Uterus (tissue), 4 donors: ENCODE results near the gene SPNS2. TPM values are rescaled to one million over a fixed set of nuclear protein-coding genes. Genes with fewer than 3 reads are reported as not detected.

Experiments used
- DNase-seq, 2 donors: peaks; one replicate each; pipeline ENCODE4 v3.0.0-alpha.2; 2019 to 2020
- H3K27ac ChIP-seq, 2 donors: fragments of 200-600 bp; sonication (generic); 1 replicate in 1 of 2; 2 replicates in 1 of 2; pipeline ENCODE4 v1.5.1; 2016 to 2018
- H3K27me3 ChIP-seq, 2 donors: fragments of 200-600 bp; sonication (generic); one replicate each; pipeline ENCODE4 v1.5.1; 2018 to 2019; ENCODE audit warnings: control low read depth in 1 of 2
- H3K36me3 ChIP-seq, 2 donors: fragments of 200-600 bp; sonication (generic); one replicate each; pipeline ENCODE4 v1.5.1; 2019; ENCODE audit warnings: control low read depth in 1 of 2
- H3K4me1 ChIP-seq, 2 donors: fragments of 200-600 bp; sonication (generic); one replicate each; pipeline ENCODE4 v1.5.1; 2018 to 2019; ENCODE audit warnings: control low read depth in 1 of 2
- H3K4me3 ChIP-seq, 2 donors: fragments of 200-600 bp; sonication (generic); 1 replicate in 1 of 2; 2 replicates in 1 of 2; pipeline ENCODE4 v1.5.1; 2018 to 2019; ENCODE audit warnings: mild to moderate bottlenecking in 1 of 2
- H3K9me3 ChIP-seq, 2 donors: fragments of 200-600 bp; sonication (generic); one replicate each; pipeline ENCODE4 v1.5.1; 2019; ENCODE audit warnings: control low read depth in 1 of 2
- POLR2A ChIP-seq, 2 donors: fragments of 450-650 bp; IDR thresholded peaks; one replicate each; pipeline ENCODE4 v1.6.1; 2016; ENCODE audit warnings: antibody characterized with exemption in 2 of 2, mild to moderate bottlenecking in 1 of 2, moderate library complexity in 1 of 2
- intact Hi-C: fragments of 100-400 bp; cut with DNase I; formaldehyde crosslinking; loops from one replicate; pipeline ENCODE4 v1.15.1; 2023; ENCODE audit warnings: low total_unique reads
- total RNA-seq, 4 donors: library from RNA; depleted of rRNA in 3 of 4; stranded (reverse); fragments of >200 nt in 3 of 4; gene quantifications; one replicate each; pipeline versions ENCODE4 v1.1.0 to v1.2.4, GENCODE V29; 2014 to 2023
- TF ChIP-seq, protein P1 (sequence below), 4 experiments: fragments of 200-600 bp in 2 of 4; fragments of 450-650 bp in 2 of 4; sonication (generic) in 2 of 4; IDR thresholded peaks; one replicate each; pipeline ENCODE4 v1.5.1; 2016 to 2019; ENCODE audit warnings: antibody characterized with exemption in 4 of 4, mild to moderate bottlenecking in 2 of 4, moderate library complexity in 1 of 4
- donor health status: DM: yes; HTN: yes; CAD: no.

SPNS2 gene
- total RNA-seq, 4 donors from 2014 or later, result 3.8 to 40.5 (median 13.6) TPM

- Histone ChIP-seq H3K4me3 (no peak overlapping the region), H3K9me3 (no peaks in the 10 kb centered on the region), H3K27ac (no peak overlapping the region), H3K4me1 (no peaks in the 10 kb centered on the region), H3K36me3 (no peaks in the 10 kb centered on the region), H3K27me3 (no peaks in the 10 kb centered on the region)
- no peak for DNase-seq
- TF ChIP-seq POLR2A (IDR thresholded peaks at IDR 0.05), result no peak
- TF ChIP-seq, protein P1, sequence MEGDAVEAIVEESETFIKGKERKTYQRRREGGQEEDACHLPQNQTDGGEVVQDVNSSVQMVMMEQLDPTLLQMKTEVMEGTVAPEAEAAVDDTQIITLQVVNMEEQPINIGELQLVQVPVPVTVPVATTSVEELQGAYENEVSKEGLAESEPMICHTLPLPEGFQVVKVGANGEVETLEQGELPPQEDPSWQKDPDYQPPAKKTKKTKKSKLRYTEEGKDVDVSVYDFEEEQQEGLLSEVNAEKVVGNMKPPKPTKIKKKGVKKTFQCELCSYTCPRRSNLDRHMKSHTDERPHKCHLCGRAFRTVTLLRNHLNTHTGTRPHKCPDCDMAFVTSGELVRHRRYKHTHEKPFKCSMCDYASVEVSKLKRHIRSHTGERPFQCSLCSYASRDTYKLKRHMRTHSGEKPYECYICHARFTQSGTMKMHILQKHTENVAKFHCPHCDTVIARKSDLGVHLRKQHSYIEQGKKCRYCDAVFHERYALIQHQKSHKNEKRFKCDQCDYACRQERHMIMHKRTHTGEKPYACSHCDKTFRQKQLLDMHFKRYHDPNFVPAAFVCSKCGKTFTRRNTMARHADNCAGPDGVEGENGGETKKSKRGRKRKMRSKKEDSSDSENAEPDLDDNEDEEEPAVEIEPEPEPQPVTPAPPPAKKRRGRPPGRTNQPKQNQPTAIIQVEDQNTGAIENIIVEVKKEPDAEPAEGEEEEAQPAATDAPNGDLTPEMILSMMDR (IDR thresholded peaks at IDR 0.05), result no peak
- intact Hi-C loops, result no loop called here
Measured at GRCh38 chr17:4490109-4490591, 8.5 kb upstream of the SPNS2 start.

DNA sequence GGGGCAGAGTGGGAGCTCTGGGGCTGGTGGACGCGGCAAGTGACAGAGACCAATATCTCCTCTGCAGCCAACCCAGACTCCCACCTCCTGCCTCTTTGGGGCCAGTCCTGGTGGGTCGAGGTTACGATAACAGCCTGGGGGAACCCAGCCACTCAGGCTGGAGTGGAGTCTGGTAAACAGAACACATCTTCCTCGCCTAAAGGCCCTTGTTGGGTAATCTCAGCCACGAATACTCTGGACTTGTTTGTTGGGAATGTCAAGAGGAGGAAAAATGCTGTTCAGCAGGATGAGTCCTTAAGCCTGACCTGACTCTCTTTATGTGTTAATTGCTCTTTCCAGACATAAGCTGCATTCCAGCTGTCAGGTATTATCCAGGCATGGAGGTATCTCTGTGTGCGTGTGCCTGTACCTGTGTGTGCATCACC lies 8.0 kb upstream of the SPNS2 start:
- no peak for DNase-seq
- no peaks in the 10 kb centered on the region for H3K27me3 ChIP-seq
- no peaks in the 10 kb centered on the region for H3K4me1 ChIP-seq
- H3K4me3 ChIP-seq, result no peak overlapping the region
- intact Hi-C loops, result no loop called here
- no peak overlapping the region for H3K27ac ChIP-seq
- H3K9me3 ChIP-seq, result no peaks in the 10 kb centered on the region
- TF ChIP-seq, protein P1 (IDR thresholded peaks at IDR 0.05), result no peak
- no peak for TF ChIP-seq POLR2A (IDR thresholded peaks at IDR 0.05)
- no peaks in the 10 kb centered on the region for H3K36me3 ChIP-seq

GRCh38 chr17:4492721-4493561 lies 5.7 kb upstream of the SPNS2 start:
- no peak overlapping the region for H3K27ac ChIP-seq
- no peak for DNase-seq
- intact Hi-C loops, result no loop called here

GRCh38 chr17:4497101-4497824 lies 1.4 kb upstream of the SPNS2 start:
- no peak for DNase-seq
- Histone ChIP-seq H3K27ac (no peak overlapping the region), H3K4me1 (no peaks in the 10 kb centered on the region), H3K27me3 (no peaks in the 10 kb centered on the region), H3K9me3 (no peaks in the 10 kb centered on the region), H3K4me3 (no peak overlapping the region), H3K36me3 (no peaks in the 10 kb centered on the region)
- TF ChIP-seq, protein P1 (IDR thresholded peaks at IDR 0.05), result no peak
- no peak for TF ChIP-seq POLR2A (IDR thresholded peaks at IDR 0.05)
- intact Hi-C loops, result no loop called here

More at GRCh38 chr17:4492721-4493561, 5.7 kb upstream of the SPNS2 start:
- TF ChIP-seq, protein P1 (IDR thresholded peaks at IDR 0.05), result no peak
- TF ChIP-seq POLR2A (IDR thresholded peaks at IDR 0.05), result no peak
- Histone ChIP-seq H3K4me1 (no peaks in the 10 kb centered on the region), H3K9me3 (no peaks in the 10 kb centered on the region), H3K36me3 (no peaks in the 10 kb centered on the region), H3K4me3 (no peak overlapping the region), H3K27me3 (no peaks in the 10 kb centered on the region)
